Parathyroid adenoma (tissue), 2 donors: Measurements from ENCODE around the gene PES1.
"Not testable (repeated sequence)": the region's sequence is repeated elsewhere in the genome, so short reads cannot be mapped to it uniquely, and the experiment has no call there.

Source experiments
- H2AFZ ChIP-seq: fragments of 300-600 bp; sonication (generic); one replicate; pipeline ENCODE4 v1.7.0; 2017; ENCODE audit warnings: antibody characterized with exemption, mild to moderate bottlenecking
- H3K27ac ChIP-seq: fragments of 300-600 bp; sonication (generic); one replicate; pipeline ENCODE4 v1.7.0; 2017
- H3K27me3 ChIP-seq: fragments of 300-600 bp; sonication (generic); one replicate; pipeline ENCODE4 v1.7.0; 2017; ENCODE audit warnings: low read length; ENCODE audit not compliant: control insufficient read depth, insufficient read depth
- H3K36me3 ChIP-seq: fragments of 300-600 bp; sonication (generic); one replicate; pipeline ENCODE4 v1.7.0; 2017; ENCODE audit warnings: low read length; ENCODE audit not compliant: control insufficient read depth, insufficient read depth
- H3K4me1 ChIP-seq: fragments of 300-600 bp; sonication (generic); one replicate; pipeline ENCODE4 v1.7.0; 2017; ENCODE audit warnings: control low read depth
- H3K4me2 ChIP-seq: fragments of 300-600 bp; sonication (generic); one replicate; pipeline ENCODE4 v1.7.0; 2017; ENCODE audit warnings: low read length
- H3K4me3 ChIP-seq: fragments of 300-600 bp; sonication (generic); one replicate; pipeline ENCODE4 v1.7.0; 2017; ENCODE audit warnings: low read depth, low read length
- H3K79me2 ChIP-seq: fragments of 300-600 bp; sonication (generic); one replicate; pipeline ENCODE4 v1.7.0; 2017; ENCODE audit warnings: control low read depth
- H3K9ac ChIP-seq: fragments of 300-600 bp; sonication (generic); one replicate; pipeline ENCODE4 v1.7.0; 2017; ENCODE audit warnings: mild to moderate bottlenecking
- H3K9me3 ChIP-seq: fragments of 300-600 bp; sonication (generic); one replicate; pipeline ENCODE4 v1.7.0; 2017; ENCODE audit warnings: low read length; ENCODE audit not compliant: control insufficient read depth
- TF ChIP-seq, protein P1 (sequence below): fragments of 300-600 bp; sonication (generic); IDR thresholded peaks from one replicate; pipeline ENCODE4 v1.7.0; 2017; ENCODE audit warnings: antibody characterized with exemption, mild to moderate bottlenecking
- donor health status: primary hyperparathyroidism.

PES1 gene

GRCh38 chr22:30636226-30637077 is 44.7 kb upstream of the PES1 start:
- Histone ChIP-seq H3K27me3 (no peaks in the 10 kb centered on the region), H3K79me2 (no peaks in the 10 kb centered on the region), H3K4me1 (no peaks in the 10 kb centered on the region), H3K4me2 (peak overlapping the region; percentile 99), H3K27ac (no peak overlapping the region), H3K9ac (peak overlapping the region; percentile 28), H3K36me3 (no peaks in the 10 kb centered on the region), H3K4me3 (peak overlapping the region; percentile 63), H2AFZ (peak overlapping the region; percentile 86), H3K9me3 (no peaks in the 10 kb centered on the region)
- TF ChIP-seq, protein P1, sequence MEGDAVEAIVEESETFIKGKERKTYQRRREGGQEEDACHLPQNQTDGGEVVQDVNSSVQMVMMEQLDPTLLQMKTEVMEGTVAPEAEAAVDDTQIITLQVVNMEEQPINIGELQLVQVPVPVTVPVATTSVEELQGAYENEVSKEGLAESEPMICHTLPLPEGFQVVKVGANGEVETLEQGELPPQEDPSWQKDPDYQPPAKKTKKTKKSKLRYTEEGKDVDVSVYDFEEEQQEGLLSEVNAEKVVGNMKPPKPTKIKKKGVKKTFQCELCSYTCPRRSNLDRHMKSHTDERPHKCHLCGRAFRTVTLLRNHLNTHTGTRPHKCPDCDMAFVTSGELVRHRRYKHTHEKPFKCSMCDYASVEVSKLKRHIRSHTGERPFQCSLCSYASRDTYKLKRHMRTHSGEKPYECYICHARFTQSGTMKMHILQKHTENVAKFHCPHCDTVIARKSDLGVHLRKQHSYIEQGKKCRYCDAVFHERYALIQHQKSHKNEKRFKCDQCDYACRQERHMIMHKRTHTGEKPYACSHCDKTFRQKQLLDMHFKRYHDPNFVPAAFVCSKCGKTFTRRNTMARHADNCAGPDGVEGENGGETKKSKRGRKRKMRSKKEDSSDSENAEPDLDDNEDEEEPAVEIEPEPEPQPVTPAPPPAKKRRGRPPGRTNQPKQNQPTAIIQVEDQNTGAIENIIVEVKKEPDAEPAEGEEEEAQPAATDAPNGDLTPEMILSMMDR, result no peak

DNA sequence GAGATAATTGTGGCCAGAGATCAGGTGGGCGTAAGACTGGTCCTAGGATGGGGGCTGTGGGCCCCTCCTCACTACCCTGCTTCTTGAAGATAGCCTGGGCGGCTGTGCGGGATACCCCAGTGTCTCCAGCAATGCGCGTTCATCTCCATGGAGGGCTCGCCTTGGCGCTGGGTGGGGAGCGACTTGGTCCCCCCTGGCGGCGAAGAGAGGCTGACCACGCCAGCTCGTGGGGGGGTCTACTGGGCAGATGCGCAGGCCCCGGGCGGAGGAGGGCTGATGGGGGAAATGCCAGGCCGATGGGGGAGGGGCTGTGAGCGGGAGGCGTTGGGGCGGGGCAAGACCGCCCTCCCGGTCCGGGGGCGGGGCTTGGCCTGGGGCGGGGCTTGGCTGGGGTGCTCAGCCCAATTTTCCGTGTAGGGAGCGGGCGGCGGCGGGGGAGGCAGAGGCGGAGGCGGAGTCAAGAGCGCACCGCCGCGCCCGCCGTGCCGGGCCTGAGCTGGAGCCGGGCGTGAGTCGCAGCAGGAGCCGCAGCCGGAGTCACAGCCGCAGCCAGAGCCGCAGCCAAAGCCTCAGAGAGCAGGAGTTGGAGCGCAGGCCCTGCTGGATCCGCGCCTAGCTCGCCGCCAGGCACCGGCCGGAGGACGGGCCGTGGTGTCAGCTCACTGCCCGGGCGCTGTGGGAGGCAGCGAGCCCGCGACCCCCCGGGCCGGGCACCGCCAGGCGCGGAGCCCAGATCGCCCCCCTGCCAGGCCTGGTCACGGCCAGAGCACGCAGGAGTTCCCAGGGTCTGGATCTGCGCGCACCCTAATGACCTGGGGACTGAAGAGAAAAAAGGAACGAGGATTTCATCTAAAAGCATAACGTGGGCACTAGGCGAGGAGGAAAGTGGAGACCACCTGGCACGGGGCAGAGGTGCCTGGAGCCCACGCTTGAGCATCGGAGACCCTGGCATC is 43.8 kb upstream of the PES1 start, which contains the start of gene SLC35E4:
Gene SLC35E4 (plus strand): TSS at position 509 of the 953 bp plus-strand sequence. CDS start 670 bp downstream, outside the sequence.
- Histone ChIP-seq H3K4me1 (no peaks in the 10 kb centered on the region), H3K9ac (peak within 1 kb of the TSS; percentile 28), H3K79me2 (no peaks in the 10 kb centered on the region), H3K27me3 (no peaks in the 10 kb centered on the region), H2AFZ (peak within 1 kb of the TSS; percentile 86), H3K36me3 (no peaks in the 10 kb centered on the region), H3K9me3 (no peaks in the 10 kb centered on the region), H3K4me2 (peak within 1 kb of the TSS; percentile 99), H3K4me3 (peak within 1 kb of the TSS; percentile 63), H3K27ac (peak within 1 kb of the TSS; percentile 71)
- TF ChIP-seq, protein P1, result peak; percentile 13

GRCh38 chr22:30634471-30635233 is 42.9 kb upstream of the PES1 start:
- Histone ChIP-seq H3K36me3 (no peaks in the 10 kb centered on the region), H3K27me3 (no peaks in the 10 kb centered on the region), H3K9ac (no peak overlapping the region), H3K4me3 (peak overlapping the region; percentile 2), H3K79me2 (no peaks in the 10 kb centered on the region), H3K4me2 (peak overlapping the region; percentile 31), H3K9me3 (no peaks in the 10 kb centered on the region), H3K27ac (peak overlapping the region; percentile 71), H3K4me1 (no peaks in the 10 kb centered on the region), H2AFZ (peak overlapping the region; percentile 86)
- TF ChIP-seq, protein P1, result peak; percentile 85

DNA sequence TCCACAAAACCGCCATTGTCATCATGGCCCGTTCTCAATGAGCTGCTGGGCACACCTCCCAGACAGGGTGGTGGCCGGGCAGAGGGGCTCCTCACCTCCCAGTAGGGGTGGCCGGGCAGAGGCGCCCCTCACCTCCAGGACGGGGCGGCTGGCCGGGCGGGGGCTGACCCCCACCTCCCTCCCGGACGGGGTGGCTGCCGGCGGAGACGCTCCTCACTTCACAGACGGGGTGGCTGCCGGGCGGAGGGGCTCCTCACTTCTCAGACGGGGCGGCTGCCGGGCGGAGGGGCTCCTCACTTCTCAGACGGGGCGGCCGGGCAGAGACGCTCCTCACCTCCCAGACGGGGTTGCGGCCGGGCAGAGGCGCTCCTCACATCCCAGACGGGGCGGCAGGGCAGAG is 39.8 kb upstream of the PES1 start:
- not testable (repeated sequence) for H2AFZ ChIP-seq, H3K9me3 ChIP-seq, H3K4me3 ChIP-seq, H3K27me3 ChIP-seq, H3K9ac ChIP-seq, H3K4me1 ChIP-seq, H3K27ac ChIP-seq, H3K4me2 ChIP-seq, H3K79me2 ChIP-seq, H3K36me3 ChIP-seq
